ENCODE data around the gene PRKCB.

GRCh38 chr16:24101431-24101830, 265.6 kb downstream of the PRKCB start:
- no peak for TF ChIP-seq POLR2A (IDR thresholded peaks at IDR 0.05; ENCODE audit: borderline replicate concordance, extremely low read depth, insufficient read depth, insufficient read length)
- no peak for TF ChIP-seq EZH2 (IDR thresholded peaks at IDR 0.05)
- TF ChIP-seq, protein P1, sequence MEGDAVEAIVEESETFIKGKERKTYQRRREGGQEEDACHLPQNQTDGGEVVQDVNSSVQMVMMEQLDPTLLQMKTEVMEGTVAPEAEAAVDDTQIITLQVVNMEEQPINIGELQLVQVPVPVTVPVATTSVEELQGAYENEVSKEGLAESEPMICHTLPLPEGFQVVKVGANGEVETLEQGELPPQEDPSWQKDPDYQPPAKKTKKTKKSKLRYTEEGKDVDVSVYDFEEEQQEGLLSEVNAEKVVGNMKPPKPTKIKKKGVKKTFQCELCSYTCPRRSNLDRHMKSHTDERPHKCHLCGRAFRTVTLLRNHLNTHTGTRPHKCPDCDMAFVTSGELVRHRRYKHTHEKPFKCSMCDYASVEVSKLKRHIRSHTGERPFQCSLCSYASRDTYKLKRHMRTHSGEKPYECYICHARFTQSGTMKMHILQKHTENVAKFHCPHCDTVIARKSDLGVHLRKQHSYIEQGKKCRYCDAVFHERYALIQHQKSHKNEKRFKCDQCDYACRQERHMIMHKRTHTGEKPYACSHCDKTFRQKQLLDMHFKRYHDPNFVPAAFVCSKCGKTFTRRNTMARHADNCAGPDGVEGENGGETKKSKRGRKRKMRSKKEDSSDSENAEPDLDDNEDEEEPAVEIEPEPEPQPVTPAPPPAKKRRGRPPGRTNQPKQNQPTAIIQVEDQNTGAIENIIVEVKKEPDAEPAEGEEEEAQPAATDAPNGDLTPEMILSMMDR (IDR thresholded peaks at IDR 0.05 in 2 of 3, conservative IDR thresholded peaks at IDR 0.05 in 1 of 3; ENCODE audit: borderline replicate concordance in 1 of 3, insufficient read depth in 1 of 3, low read depth in 2 of 3, low read length in 2 of 3), result no peak
- TF ChIP-seq CEBPB (IDR thresholded peaks at IDR 0.05; ENCODE audit: low read depth), result no peak
- TF ChIP-seq, protein P2, sequence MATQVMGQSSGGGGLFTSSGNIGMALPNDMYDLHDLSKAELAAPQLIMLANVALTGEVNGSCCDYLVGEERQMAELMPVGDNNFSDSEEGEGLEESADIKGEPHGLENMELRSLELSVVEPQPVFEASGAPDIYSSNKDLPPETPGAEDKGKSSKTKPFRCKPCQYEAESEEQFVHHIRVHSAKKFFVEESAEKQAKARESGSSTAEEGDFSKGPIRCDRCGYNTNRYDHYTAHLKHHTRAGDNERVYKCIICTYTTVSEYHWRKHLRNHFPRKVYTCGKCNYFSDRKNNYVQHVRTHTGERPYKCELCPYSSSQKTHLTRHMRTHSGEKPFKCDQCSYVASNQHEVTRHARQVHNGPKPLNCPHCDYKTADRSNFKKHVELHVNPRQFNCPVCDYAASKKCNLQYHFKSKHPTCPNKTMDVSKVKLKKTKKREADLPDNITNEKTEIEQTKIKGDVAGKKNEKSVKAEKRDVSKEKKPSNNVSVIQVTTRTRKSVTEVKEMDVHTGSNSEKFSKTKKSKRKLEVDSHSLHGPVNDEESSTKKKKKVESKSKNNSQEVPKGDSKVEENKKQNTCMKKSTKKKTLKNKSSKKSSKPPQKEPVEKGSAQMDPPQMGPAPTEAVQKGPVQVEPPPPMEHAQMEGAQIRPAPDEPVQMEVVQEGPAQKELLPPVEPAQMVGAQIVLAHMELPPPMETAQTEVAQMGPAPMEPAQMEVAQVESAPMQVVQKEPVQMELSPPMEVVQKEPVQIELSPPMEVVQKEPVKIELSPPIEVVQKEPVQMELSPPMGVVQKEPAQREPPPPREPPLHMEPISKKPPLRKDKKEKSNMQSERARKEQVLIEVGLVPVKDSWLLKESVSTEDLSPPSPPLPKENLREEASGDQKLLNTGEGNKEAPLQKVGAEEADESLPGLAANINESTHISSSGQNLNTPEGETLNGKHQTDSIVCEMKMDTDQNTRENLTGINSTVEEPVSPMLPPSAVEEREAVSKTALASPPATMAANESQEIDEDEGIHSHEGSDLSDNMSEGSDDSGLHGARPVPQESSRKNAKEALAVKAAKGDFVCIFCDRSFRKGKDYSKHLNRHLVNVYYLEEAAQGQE (IDR thresholded peaks at IDR 0.05; ENCODE audit: low read depth), result no peak
- TF ChIP-seq ZNF274 (IDR thresholded peaks at IDR 0.05; ENCODE audit: low read depth, low read length), result no peak
- no peak for TF ChIP-seq JUND (IDR thresholded peaks at IDR 0.05)

Measured in HCT116 (cell line).